Lower leg skin (tissue), 4 donors: ENCODE data around the gene JDP2. TPM values are rescaled to one million over a fixed set of nuclear protein-coding genes. Genes with fewer than 3 reads are reported as not detected.

Experiments
- DNase-seq, 2 donors: peaks; one replicate each; pipeline ENCODE4 v3.0.0-alpha.2; 2019; ENCODE audit warnings: low spot score in 2 of 2
- H3K4me3 ChIP-seq: fragments of 200-600 bp; sonication (generic); 2 replicates; pipeline ENCODE4 v1.5.1; 2017; ENCODE audit warnings: mild to moderate bottlenecking, low read depth; ENCODE audit not compliant: poor library complexity, severe bottlenecking
- POLR2A ChIP-seq, 2 donors: fragments of 450-650 bp; IDR thresholded peaks; one replicate each; pipeline ENCODE4 v1.6.1; 2016 to 2017; ENCODE audit warnings: antibody characterized with exemption in 2 of 2, mild to moderate bottlenecking in 1 of 2, moderate library complexity in 1 of 2
- WGBS, 2 donors: methylation state at CpG; one replicate each; pipeline ENCODE4 v1.1.5; 2018; 5-methylcytosine and 5-hydroxymethylcytosine counted together
- intact Hi-C: fragments of 100-400 bp; cut with DNase I; formaldehyde crosslinking; loops from one replicate; pipeline ENCODE4 v1.15.0; 2023; ENCODE audit warnings: low total_unique reads
- total RNA-seq, 4 donors: library from RNA; depleted of rRNA; stranded (reverse); fragments of >200 nt; gene quantifications; one replicate each; pipeline ENCODE4 v1.1.0, GENCODE V29; 2016
- TF ChIP-seq, protein P1 (sequence below), 3 donors: fragments of 450-650 bp; IDR thresholded peaks; one replicate each; pipeline ENCODE4 v1.5.1; 2016; ENCODE audit warnings: antibody characterized with exemption in 3 of 3, mild to moderate bottlenecking in 3 of 3, moderate library complexity in 2 of 3

Gene JDP2
- total RNA-seq, 4 donors from 2014 or later = 31.7 to 53.9 (median 36.0) TPM

DNA sequence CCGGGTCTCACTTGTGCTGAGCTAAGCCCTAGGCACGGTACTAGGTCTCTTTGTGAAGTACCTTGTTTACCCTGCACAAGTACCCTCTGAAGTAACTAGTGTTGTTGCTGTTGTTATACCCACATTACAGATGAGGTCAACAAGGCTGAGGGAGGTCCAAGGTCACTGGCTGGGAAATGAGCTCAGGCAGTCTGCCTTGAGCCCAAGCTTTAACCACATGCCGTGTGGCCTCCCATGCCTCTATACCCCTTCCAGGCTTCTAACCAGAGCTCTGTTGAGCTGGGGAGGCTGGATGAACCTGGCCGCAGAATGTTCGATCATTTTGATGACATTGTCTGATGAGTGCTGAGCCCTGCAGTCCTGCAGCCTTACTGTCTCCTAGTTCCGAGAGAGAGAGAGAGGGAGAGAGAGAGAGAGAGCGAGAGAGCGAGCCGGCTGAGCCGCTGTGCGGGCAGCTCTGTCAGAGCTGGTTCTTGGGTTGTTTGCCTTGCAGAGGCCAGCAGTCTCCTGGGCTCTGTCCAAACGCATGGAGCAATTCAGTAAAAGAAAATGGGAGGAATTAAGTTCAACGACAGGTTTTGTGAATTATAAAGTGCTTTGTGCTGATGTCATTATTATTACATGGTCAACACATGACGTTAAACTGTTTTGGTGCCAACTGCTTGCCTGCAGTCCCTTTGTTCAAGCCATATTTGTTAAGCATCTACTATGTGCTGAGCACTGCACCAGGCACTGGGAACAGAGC is 13.1 kb downstream of the JDP2 start:
- WGBS, 2 donors = 49 to 57% methylated on average over 13 to 14 of the region's 14 CpGs
- DNase-seq = no peak
- TF ChIP-seq, protein P1, sequence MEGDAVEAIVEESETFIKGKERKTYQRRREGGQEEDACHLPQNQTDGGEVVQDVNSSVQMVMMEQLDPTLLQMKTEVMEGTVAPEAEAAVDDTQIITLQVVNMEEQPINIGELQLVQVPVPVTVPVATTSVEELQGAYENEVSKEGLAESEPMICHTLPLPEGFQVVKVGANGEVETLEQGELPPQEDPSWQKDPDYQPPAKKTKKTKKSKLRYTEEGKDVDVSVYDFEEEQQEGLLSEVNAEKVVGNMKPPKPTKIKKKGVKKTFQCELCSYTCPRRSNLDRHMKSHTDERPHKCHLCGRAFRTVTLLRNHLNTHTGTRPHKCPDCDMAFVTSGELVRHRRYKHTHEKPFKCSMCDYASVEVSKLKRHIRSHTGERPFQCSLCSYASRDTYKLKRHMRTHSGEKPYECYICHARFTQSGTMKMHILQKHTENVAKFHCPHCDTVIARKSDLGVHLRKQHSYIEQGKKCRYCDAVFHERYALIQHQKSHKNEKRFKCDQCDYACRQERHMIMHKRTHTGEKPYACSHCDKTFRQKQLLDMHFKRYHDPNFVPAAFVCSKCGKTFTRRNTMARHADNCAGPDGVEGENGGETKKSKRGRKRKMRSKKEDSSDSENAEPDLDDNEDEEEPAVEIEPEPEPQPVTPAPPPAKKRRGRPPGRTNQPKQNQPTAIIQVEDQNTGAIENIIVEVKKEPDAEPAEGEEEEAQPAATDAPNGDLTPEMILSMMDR (IDR thresholded peaks at IDR 0.05) = no peak
- TF ChIP-seq POLR2A (IDR thresholded peaks at IDR 0.05) = no peak
- no peak overlapping the region for H3K4me3 ChIP-seq
- intact Hi-C loops = no loop called here

DNA sequence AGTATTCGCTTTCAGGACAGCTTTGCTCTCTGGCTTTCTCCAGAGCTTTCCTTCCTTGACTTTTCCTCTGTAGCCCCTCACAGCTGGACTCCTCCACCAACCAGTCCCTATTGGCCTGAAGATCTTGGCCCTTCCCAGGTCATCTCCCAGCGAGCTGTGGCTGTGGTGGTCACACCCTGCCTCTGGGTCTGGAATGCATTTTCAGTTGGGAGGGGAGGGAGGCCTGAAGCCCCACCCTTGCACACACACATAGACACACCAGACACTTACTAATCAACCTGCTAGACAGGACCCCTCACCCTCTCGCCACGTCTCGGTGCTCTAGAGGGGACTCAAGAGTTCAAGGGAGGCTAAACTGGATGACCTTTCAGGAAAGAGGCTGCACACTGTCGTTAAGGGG is 13.9 kb downstream of the JDP2 start:
- 47 to 59% methylated on average over 6 of the region's 6 CpGs for WGBS, 2 donors
- H3K4me3 ChIP-seq = no peak overlapping the region
- intact Hi-C loops = no loop called here
- DNase-seq = no peak
- no peak for TF ChIP-seq POLR2A (IDR thresholded peaks at IDR 0.05)
- TF ChIP-seq, protein P1 (IDR thresholded peaks at IDR 0.05) = no peak

DNA sequence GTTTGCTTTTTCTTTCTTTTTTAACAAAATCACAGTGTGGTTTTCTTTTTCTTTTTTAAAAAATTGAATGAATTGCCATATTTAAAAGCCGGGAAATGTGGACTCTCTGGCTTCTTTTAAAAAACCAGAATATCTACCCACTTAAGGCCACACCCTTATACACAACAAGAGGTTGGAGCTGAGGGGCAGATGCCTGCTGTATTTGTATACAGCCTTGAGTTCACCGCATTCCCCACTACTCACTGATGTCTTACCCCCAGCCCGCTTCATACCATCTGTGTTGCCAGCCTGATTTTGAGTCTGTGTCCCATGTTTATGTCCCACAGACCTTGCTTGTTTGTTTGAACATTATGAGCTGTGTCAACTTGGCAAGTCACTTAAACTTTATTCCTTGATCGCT is 14.3 kb downstream of the JDP2 start:
- H3K4me3 ChIP-seq = no peak overlapping the region
- TF ChIP-seq, protein P1 (IDR thresholded peaks at IDR 0.05) = no peak
- TF ChIP-seq POLR2A (IDR thresholded peaks at IDR 0.05) = no peak
- intact Hi-C loops = no loop called here
- 77 to 84% methylated on average over 4 of the region's 4 CpGs for WGBS, 2 donors
- no peak for DNase-seq

DNA sequence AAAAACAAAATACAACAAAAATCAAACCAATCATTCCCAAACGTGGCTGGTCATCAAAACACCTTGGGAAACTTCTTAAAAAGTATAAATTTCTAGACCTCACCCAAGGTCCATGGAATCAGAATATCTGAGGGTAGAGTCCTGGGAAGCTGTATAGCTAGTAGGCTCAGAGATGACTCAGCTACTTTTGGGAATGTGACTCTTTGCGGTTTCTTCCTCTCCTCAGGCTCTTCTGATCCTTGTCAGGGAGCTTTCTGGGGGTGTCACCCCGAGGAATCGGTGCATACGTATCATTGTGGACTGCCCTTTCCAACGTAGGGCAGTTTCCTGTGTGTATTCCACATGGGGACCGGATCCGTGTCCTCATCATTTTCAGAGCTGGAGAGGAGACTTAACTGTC is 14.8 kb downstream of the JDP2 start:
- no peak for DNase-seq
- 53 to 55% methylated on average over 8 of the region's 8 CpGs for WGBS, 2 donors
- intact Hi-C loops = no loop called here
- TF ChIP-seq, protein P1 (IDR thresholded peaks at IDR 0.05) = no peak
- no peak for TF ChIP-seq POLR2A (IDR thresholded peaks at IDR 0.05)
- H3K4me3 ChIP-seq = no peak overlapping the region

DNA sequence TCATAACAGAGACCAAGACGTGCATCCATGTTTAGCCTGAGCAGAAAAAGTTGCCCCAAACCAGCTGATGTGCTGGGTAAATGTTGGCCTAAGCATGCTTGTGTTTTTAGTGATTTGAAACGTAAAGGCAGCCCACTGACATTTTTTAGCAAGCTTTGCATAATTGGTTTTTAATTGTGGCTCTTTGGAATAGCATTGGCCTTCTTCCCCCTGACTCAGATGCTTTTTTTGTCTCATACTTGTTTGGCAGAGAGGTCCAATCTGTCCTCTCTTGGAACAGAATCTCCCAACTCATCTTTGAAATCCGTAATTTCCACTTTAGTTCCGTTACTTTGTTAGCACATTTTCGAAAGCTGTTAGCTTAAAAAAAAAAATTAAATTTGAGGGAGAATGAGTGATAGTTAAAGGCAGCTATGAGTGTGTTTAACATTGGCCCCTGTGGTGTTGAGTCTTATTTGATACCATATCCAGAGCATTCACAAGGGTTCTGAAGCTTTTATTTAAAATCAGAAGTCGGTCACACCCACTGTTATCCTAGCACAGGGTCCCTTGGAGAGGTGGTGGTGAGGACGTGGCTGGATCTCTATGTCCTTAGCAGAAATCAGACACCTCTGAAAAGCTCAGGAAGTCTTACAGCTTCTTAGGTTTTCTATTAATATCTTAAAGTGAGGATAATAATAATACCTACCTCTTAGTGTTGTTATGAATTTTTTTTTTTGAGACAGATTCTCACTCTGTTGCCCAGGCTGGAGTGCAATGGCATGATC is 15.6 kb downstream of the JDP2 start:
- no peak for TF ChIP-seq POLR2A (IDR thresholded peaks at IDR 0.05)
- TF ChIP-seq, protein P1 (IDR thresholded peaks at IDR 0.05) = no peak
- intact Hi-C loops = no loop called here
- DNase-seq = no peak
- H3K4me3 ChIP-seq = no peak overlapping the region
- WGBS, 2 donors = 62 to 63% methylated on average over 7 of the region's 7 CpGs
